ENCODE results near the gene ADGRG6.
"Not testable (repeated sequence)": the region's sequence is repeated elsewhere in the genome, so short reads cannot be mapped to it uniquely, and the experiment has no call there.

Gene ADGRG6

DNA sequence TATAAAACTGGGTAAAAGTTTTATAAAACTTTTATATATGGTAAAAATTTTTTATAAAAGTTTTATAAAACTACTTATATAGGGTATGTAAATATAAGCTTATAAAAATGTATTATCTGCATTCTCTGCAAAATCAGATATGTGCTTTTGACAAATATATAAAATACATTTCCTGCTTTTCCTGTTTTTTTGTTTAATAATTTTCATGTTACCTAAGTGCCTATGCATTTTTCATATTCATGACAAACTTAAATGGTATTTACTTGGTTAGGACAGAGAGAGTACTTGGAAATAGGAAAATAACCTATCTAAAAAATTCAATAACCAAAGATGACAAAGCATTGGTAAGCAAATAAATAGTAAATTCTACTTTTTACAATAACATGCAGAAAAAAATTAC lies 41.2 kb downstream of the ADGRG6 start:
- DNase-seq (ENCODE audit: low read depth) = no peak
- H3K4me3 ChIP-seq (ENCODE audit: low read depth, low read length) = no peak overlapping the region
- TF ChIP-seq, protein P1, sequence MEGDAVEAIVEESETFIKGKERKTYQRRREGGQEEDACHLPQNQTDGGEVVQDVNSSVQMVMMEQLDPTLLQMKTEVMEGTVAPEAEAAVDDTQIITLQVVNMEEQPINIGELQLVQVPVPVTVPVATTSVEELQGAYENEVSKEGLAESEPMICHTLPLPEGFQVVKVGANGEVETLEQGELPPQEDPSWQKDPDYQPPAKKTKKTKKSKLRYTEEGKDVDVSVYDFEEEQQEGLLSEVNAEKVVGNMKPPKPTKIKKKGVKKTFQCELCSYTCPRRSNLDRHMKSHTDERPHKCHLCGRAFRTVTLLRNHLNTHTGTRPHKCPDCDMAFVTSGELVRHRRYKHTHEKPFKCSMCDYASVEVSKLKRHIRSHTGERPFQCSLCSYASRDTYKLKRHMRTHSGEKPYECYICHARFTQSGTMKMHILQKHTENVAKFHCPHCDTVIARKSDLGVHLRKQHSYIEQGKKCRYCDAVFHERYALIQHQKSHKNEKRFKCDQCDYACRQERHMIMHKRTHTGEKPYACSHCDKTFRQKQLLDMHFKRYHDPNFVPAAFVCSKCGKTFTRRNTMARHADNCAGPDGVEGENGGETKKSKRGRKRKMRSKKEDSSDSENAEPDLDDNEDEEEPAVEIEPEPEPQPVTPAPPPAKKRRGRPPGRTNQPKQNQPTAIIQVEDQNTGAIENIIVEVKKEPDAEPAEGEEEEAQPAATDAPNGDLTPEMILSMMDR (conservative IDR thresholded peaks at IDR 0.05; ENCODE audit: low read depth, low read length) = no peak

DNA sequence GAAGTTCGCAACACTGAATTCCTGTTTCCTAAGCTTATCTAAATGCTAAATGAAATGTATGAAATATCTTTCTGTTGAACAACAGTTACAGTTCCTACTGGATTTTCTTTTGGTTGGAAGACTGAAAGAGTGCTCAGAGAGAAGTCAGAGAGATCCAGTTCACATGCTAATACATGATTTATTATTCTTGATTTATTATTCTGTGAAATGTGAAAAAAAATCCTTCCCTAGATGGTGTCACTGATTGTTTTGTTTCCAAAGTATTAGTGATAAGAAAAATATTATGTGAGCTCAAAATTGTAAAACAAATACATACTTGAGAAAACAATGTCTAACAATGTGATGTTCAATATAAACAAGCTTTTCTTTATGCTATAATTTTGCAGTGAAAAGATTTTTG lies 42.1 kb downstream of the ADGRG6 start:
- no peak overlapping the region for H3K4me3 ChIP-seq (ENCODE audit: low read depth, low read length)
- TF ChIP-seq, protein P1 (conservative IDR thresholded peaks at IDR 0.05; ENCODE audit: low read depth, low read length) = no peak
- no peak for DNase-seq (ENCODE audit: low read depth)

DNA sequence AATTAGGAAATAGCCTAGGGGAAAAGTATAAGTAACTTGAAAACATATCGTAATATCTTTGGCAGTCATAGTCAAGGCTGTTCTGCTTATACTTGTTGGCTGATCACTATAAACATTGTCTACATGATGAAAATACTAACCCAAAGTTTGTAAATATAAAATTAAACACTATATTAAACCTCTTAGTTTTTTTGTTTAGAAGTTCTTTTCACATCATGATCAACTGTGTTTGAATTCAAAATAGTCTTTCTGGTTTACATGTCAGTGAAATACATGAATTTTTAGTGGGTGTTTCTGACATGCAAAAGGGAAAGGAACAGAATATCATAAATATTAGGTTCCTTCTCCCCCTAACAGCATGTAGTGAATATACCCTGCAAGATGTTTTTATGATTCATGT lies 43.5 kb downstream of the ADGRG6 start:
- TF ChIP-seq, protein P1 (conservative IDR thresholded peaks at IDR 0.05; ENCODE audit: low read depth, low read length) = no peak
- DNase-seq (ENCODE audit: low read depth) = no peak
- no peak overlapping the region for H3K4me3 ChIP-seq (ENCODE audit: low read depth, low read length)

DNA sequence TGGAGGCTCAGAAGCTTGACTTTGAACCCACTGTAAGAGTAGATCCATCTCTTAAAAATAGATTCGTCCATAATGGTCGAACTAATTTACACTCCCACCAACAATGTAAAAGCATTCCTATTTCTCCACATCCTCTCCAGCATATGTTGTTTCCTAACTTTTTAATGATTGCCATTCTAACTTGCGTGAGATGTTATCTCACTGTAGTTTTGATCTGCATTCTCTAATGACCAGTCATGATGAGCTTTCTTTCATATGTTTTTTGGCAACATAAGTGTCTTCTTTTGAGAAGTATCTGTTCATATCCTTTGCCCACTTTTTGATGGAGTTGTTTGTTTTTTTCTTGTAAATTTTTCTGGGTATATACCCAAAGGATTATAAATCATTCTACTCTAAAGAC lies 44.4 kb downstream of the ADGRG6 start:
- not testable (repeated sequence) for H3K4me3 ChIP-seq (ENCODE audit: low read depth, low read length); DNase-seq (ENCODE audit: low read depth)

DNA sequence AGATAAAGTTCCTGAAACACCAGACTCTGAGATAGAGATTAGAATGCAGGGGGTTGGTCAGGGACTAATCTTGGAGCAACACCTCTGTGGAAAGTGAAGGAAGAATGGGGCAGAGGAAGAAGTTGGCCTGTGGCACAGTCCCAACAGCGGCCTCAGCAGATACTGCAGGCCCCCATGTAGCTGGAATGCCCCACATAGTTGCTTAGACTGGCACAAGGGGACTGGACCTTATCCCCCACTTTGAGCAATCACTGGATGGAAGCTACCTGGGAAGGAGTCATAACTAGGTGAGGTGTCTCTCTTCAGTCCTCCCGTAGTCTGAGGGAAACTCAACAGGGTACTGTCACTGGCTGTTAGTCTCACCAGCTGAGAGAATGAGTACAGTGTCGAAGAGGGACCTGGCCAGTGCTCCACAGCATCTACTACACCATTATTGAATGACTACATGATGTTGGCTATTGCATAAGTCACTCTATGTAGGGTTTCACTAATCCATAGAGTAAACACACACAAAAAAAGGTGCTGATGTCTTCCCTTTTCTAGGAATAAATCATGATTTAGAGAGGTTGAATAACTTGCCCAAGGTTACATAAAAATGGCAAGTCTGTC lies 47.5 kb downstream of the ADGRG6 start:
- TF ChIP-seq, protein P1 (conservative IDR thresholded peaks at IDR 0.05; ENCODE audit: low read depth, low read length) = no peak
- no peak for DNase-seq (ENCODE audit: low read depth)
- H3K4me3 ChIP-seq (ENCODE audit: low read depth, low read length) = no peak overlapping the region

DNA sequence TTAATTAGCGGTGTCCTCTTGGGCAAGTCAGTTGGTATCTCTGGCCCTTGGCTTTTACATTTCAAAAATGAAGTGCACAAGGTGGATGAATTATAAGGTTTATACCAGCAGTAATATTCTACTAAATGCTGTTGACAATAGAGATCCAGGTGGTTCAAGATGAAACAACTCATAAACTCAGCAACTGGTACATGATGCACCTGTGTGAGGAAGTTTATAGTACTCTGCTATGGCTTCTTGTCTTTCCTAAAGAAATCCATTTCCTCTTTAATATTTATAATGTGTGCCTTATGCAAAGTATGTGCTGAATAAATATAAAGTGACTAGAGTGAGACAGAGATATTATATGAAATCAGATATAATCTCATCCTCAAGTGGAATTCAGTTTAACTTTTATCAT lies 48.5 kb downstream of the ADGRG6 start:
- no peak overlapping the region for H3K4me3 ChIP-seq (ENCODE audit: low read depth, low read length)
- TF ChIP-seq, protein P1 (conservative IDR thresholded peaks at IDR 0.05; ENCODE audit: low read depth, low read length) = no peak
- DNase-seq (ENCODE audit: low read depth) = no peak

DNA sequence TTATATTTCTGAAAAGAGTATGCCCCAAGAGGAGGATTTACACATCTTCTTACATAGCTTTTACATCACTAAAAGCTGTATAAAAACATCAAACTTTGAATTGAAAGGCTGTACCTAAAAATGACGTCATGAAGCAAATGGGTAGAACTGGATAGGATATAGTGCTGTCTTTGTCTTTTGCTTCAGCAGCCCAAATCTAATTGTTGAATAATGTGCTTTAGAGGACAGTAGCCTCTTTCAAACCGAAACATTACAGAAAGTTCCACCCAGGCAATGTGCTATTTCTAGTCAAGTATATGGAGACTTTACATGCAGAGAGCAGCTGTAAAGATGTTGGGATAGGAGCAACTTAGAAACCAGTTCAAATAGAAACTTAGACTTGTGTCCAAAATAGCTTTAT lies 51.9 kb downstream of the ADGRG6 start:
- no peak overlapping the region for H3K4me3 ChIP-seq (ENCODE audit: low read depth, low read length)
- DNase-seq (ENCODE audit: low read depth) = no peak
- TF ChIP-seq, protein P1 (conservative IDR thresholded peaks at IDR 0.05; ENCODE audit: low read depth, low read length) = no peak

Data from choroid plexus epithelial cell (primary cell).